HepG2 (cell line): ENCODE data around the gene MAPK11. TPM values are rescaled to one million over a fixed set of nuclear protein-coding genes. Genes with fewer than 3 reads are reported as not detected.

Source experiments
- ATAC-seq: fragments of 200-7000 bp; cut with Tn5 transposase; 3 replicates; pipeline ENCODE4 v1.9.1; 2020; ENCODE audit warnings: mild to moderate bottlenecking, moderate library complexity
- BruUV-seq: library from RNA; stranded (reverse); fragments of 400-500 nt; replicated peaks from 2 replicates; lab custom pipeline; 2021; lab: Mats Ljungman, UMichigan
- CTCF ChIA-PET: fragments of 300-600 bp; formaldehyde crosslinking; extraction: SDS; loops from one replicate; lab custom pipeline; 2021; ENCODE audit warnings: low total read pairs, inconsistent platforms, low intra/inter-chr PET ratio; lab: Yijun Ruan, JAX
- POLR2A ChIA-PET: fragments of 350-600 bp; sonication (Branson Sonifier 250); formaldehyde crosslinking; loops from one replicate; lab custom pipeline; 2020; ENCODE audit warnings: antibody characterized with exemption, inconsistent platforms; lab: Yijun Ruan, JAX
- DNase-seq: peaks from one replicate; pipeline ENCODE4 v3.0.0-alpha.2; 2015; ENCODE audit warnings: low spot score
- FAIRE-seq: peaks from 3 replicates; lab custom pipeline; 2011; peaks lifted over from hg19 to GRCh38; lab: Jason Lieb, UNC
- H2AFZ ChIP-seq: one replicate; pipeline ENCODE4 v1.6.1; 2011; ENCODE audit warnings: low read length, inconsistent platforms
- H3K27ac ChIP-seq: fragments of 300-600 bp; 3 replicates; pipeline ENCODE4 v1.8.0; 2011; ENCODE audit warnings: mixed run types, mild to moderate bottlenecking, mixed read lengths, low read length, inconsistent platforms; ENCODE audit not compliant: insufficient read depth; ENCODE audit errors: extremely low read length
- H3K27me3 ChIP-seq, 2 experiments: fragments of 200-600 bp in 1 of 2; 2 replicates in 1 of 2; 3 replicates in 1 of 2; pipeline versions ENCODE4 v1.6.0 to v1.8.0; 2011; ENCODE audit warnings: low read length in 2 of 2, mild to moderate bottlenecking in 2 of 2, moderate library complexity in 2 of 2, inconsistent platforms in 1 of 2; ENCODE audit not compliant: insufficient read depth in 2 of 2, control insufficient read depth in 1 of 2
- H3K36me3 ChIP-seq, 2 experiments: fragments of 200-600 bp in 1 of 2; replicated peaks in 1 of 2; 2 replicates in 1 of 2; 3 replicates in 1 of 2; pipeline versions ENCODE4 v1.5.1 to v1.8.0; 2011; ENCODE audit warnings: low read length in 2 of 2, inconsistent platforms in 1 of 2; ENCODE audit not compliant: insufficient read depth in 2 of 2, control insufficient read depth in 1 of 2
- H3K4me1 ChIP-seq: 2 replicates; pipeline ENCODE4 v1.5.1; 2012; ENCODE audit warnings: low read length, inconsistent platforms; ENCODE audit not compliant: insufficient read depth
- H3K4me2 ChIP-seq: 2 replicates; pipeline ENCODE4 v1.6.0; 2011; ENCODE audit warnings: low read depth, low read length, inconsistent platforms
- H3K4me3 ChIP-seq, 3 experiments: fragments of 200-600 bp in 1 of 3; sonication (generic), shearing (Covaris generic) in 1 of 3; replicated peaks in 1 of 3; 2 replicates each; pipeline ENCODE4 v1.5.1; 2011 to 2016; ENCODE audit warnings: low read length in 3 of 3, inconsistent platforms in 2 of 3, low read depth in 2 of 3, mild to moderate bottlenecking in 2 of 3, control low read depth in 1 of 3, mixed read lengths in 1 of 3; ENCODE audit not compliant: insufficient read depth in 1 of 3
- H3K79me2 ChIP-seq: one replicate; pipeline ENCODE4 v1.6.1; 2011; ENCODE audit warnings: low read length, inconsistent platforms; ENCODE audit not compliant: insufficient read depth
- H3K9ac ChIP-seq: 2 replicates; pipeline ENCODE4 v1.6.0; 2011; ENCODE audit warnings: mild to moderate bottlenecking, low read depth, low read length, inconsistent platforms; ENCODE audit not compliant: insufficient read depth
- H3K9me3 ChIP-seq: 2 replicates; pipeline ENCODE4 v1.5.1; 2012; ENCODE audit warnings: mild to moderate bottlenecking, low read length
- H4K20me1 ChIP-seq: 2 replicates; pipeline ENCODE4 v1.6.0; 2011; ENCODE audit warnings: inconsistent platforms, mild to moderate bottlenecking, low read length, moderate library complexity; ENCODE audit not compliant: insufficient read depth
- FOXA1 ChIP-seq, 2 experiments: fragments of 450-650 bp in 1 of 2; sonication (generic) in 1 of 2; formaldehyde crosslinking in 1 of 2; IDR thresholded peaks; 2 replicates each; pipeline versions ENCODE4 v1.4.0 to v1.6.1; 2016 to 2020; ENCODE audit warnings: missing genetic modification reagents in 1 of 2
- HNRNPL ChIP-seq: fragments of 200-400 bp; formaldehyde crosslinking; IDR thresholded peaks from 2 replicates; pipeline ENCODE4 v1.6.1; 2017; ENCODE audit warnings: mild to moderate bottlenecking, low read depth, low read length
- KDM1A ChIP-seq: IDR thresholded peaks from 2 replicates; pipeline ENCODE4 v1.6.1; 2016; ENCODE audit warnings: missing compliant biosample characterization
- PHF21A ChIP-seq: sonication (generic); formaldehyde crosslinking; IDR thresholded peaks from 2 replicates; pipeline ENCODE4 v1.5.0; 2020; ENCODE audit warnings: mild to moderate bottlenecking, missing genetic modification reagents
- RAD21 ChIP-seq: fragments of 450-650 bp; formaldehyde crosslinking; IDR thresholded peaks from 2 replicates; pipeline ENCODE4 v1.5.0; 2020; ENCODE audit warnings: mild to moderate bottlenecking
- SP5 ChIP-seq: IDR thresholded peaks from 2 replicates; pipeline ENCODE4 v1.6.1; 2016; ENCODE audit warnings: low read depth, borderline replicate concordance
- TAF1 ChIP-seq: sonication (generic); formaldehyde crosslinking; IDR thresholded peaks from 2 replicates; pipeline ENCODE4 v1.4.0; 2020; ENCODE audit warnings: missing genetic modification reagents
- ZNF619 ChIP-seq: sonication (generic); formaldehyde crosslinking; IDR thresholded peaks from 2 replicates; pipeline ENCODE4 v1.4.0; 2020; ENCODE audit warnings: mild to moderate bottlenecking, missing genetic modification reagents
- WGBS: methylation state at CpG from one replicate; pipeline ENCODE4 v1.1.6; 2017; ENCODE audit warnings: low lambda C conversion rate; 5-methylcytosine and 5-hydroxymethylcytosine counted together
- in situ Hi-C: cut with HindIII; loops from 2 replicates; pipeline ENCODE4 v1.10.0; 2017; ENCODE audit warnings: low pct_unique_long_range_greater_than_20kb; ENCODE audit not compliant: extremely low pct_ligation_motif_present
- intact Hi-C: fragments of 100-400 bp; cut with micrococcal nuclease; formaldehyde crosslinking; loops from one replicate; pipeline ENCODE4 v1.10.0; 2022; ENCODE audit not compliant: unreplicated experiment
- polyA plus RNA-seq, 8 experiments: library from polyadenylated mRNA; depleted of rRNA in 3 of 8; stranded (reverse) in 7 of 8; unstranded in 1 of 8; fragments of >200 nt; fragmentation: Illumina TruSeq in 4 of 8; extraction: Trizol in 4 of 8; gene quantifications; 2 replicates each; pipeline versions ENCODE4 v1.2.1 to v1.2.3, GENCODE V29; 2011 to 2016; ENCODE audit warnings: low read depth in 4 of 8, missing spikeins in 1 of 8, mixed read lengths in 1 of 8; ENCODE audit not compliant: insufficient read depth in 1 of 8
- total RNA-seq, 5 experiments: library from RNA; depleted of rRNA; stranded (reverse); fragments of >200 nt; fragmentation: Illumina TruSeq; extraction: Trizol; gene quantifications; 2 replicates each; pipeline ENCODE4 v1.2.3, GENCODE V29; 2016; ENCODE audit warnings: low read depth in 1 of 5
- TF ChIP-seq, protein P1 (sequence below): sonication (generic); formaldehyde crosslinking; IDR thresholded peaks from 2 replicates; pipeline ENCODE4 v1.9.0; 2022; ENCODE audit warnings: missing genetic modification reagents, mild to moderate bottlenecking, borderline replicate concordance
- TF ChIP-seq, protein P2 (sequence below): sonication (generic); formaldehyde crosslinking; IDR thresholded peaks from 2 replicates; pipeline ENCODE4 v1.4.0; 2020; ENCODE audit warnings: missing genetic modification reagents
- TF ChIP-seq, protein P3 (sequence below): sonication (generic); formaldehyde crosslinking; IDR thresholded peaks from 2 replicates; pipeline ENCODE4 v1.4.0; 2020; ENCODE audit warnings: missing genetic modification reagents, mild to moderate bottlenecking, borderline replicate concordance

MAPK11 gene
- total and polyA plus RNA-seq, 2 of the 13 experiments (the other 11 are each of a cell fraction or from before 2014, with no cell fraction given) = 0.15 to 0.17 TPM

- ATAC-seq = no peak
- TF ChIP-seq PHF21A (CRISPR knock-in tag) (0 out of 2 replicates have a peak, but pooled peaks have one; percentile 1), FOXA1 (IDR thresholded peaks at IDR 0.05) (no peak), FOXA1 (CRISPR knock-in tag; IDR thresholded peaks at IDR 0.05) (peak; percentile 54; the same call in 1 of the 2 replicates), HNRNPL (0 out of 2 replicates have a peak, but pooled peaks have one; percentile 48), SP5 (CRISPR knock-in tag) (0 out of 2 replicates have a peak, but pooled peaks have one; percentile 32), TAF1 (CRISPR knock-in tag) (0 out of 2 replicates have a peak, but pooled peaks have one; percentile 23), ZNF619 (CRISPR knock-in tag) (no peak), KDM1A (CRISPR knock-in tag) (no peak), RAD21 (no peak)
- TF ChIP-seq, protein P1, sequence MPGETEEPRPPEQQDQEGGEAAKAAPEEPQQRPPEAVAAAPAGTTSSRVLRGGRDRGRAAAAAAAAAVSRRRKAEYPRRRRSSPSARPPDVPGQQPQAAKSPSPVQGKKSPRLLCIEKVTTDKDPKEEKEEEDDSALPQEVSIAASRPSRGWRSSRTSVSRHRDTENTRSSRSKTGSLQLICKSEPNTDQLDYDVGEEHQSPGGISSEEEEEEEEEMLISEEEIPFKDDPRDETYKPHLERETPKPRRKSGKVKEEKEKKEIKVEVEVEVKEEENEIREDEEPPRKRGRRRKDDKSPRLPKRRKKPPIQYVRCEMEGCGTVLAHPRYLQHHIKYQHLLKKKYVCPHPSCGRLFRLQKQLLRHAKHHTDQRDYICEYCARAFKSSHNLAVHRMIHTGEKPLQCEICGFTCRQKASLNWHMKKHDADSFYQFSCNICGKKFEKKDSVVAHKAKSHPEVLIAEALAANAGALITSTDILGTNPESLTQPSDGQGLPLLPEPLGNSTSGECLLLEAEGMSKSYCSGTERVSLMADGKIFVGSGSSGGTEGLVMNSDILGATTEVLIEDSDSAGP (CRISPR knock-in tag) = 0 out of 2 replicates have a peak, but pooled peaks have one; percentile 6
- TF ChIP-seq, protein P2, sequence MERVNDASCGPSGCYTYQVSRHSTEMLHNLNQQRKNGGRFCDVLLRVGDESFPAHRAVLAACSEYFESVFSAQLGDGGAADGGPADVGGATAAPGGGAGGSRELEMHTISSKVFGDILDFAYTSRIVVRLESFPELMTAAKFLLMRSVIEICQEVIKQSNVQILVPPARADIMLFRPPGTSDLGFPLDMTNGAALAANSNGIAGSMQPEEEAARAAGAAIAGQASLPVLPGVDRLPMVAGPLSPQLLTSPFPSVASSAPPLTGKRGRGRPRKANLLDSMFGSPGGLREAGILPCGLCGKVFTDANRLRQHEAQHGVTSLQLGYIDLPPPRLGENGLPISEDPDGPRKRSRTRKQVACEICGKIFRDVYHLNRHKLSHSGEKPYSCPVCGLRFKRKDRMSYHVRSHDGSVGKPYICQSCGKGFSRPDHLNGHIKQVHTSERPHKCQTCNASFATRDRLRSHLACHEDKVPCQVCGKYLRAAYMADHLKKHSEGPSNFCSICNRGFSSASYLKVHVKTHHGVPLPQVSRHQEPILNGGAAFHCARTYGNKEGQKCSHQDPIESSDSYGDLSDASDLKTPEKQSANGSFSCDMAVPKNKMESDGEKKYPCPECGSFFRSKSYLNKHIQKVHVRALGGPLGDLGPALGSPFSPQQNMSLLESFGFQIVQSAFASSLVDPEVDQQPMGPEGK (CRISPR knock-in tag) = peak; percentile 93
- TF ChIP-seq, protein P3, sequence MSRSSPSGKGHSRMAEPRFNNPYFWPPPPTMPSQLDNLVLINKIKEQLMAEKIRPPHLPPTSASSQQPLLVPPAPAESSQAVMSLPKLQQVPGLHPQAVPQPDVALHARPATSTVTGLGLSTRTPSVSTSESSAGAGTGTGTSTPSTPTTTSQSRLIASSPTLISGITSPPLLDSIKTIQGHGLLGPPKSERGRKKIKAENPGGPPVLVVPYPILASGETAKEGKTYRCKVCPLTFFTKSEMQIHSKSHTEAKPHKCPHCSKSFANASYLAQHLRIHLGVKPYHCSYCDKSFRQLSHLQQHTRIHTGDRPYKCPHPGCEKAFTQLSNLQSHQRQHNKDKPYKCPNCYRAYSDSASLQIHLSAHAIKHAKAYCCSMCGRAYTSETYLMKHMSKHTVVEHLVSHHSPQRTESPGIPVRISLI (CRISPR knock-in tag) = peak; percentile 20; the same call in 1 of the 2 replicates
- Histone ChIP-seq H3K4me1 (peaks cover 84% of the 10 kb centered on the region), H4K20me1 (peaks cover 12% of the 10 kb centered on the region; the same call in 1 of the 2 replicates), H3K4me3 (peak overlapping the region in 1 of 3 experiments; percentile 54; a peak in 1 of 6 replicates), H3K27me3 (no peaks in the 10 kb centered on the region), H3K36me3 (no peaks in the 10 kb centered on the region), H3K9ac (peak overlapping the region; percentile 40; the same call in 1 of the 2 replicates), H3K79me2 (peaks cover 67% of the 10 kb centered on the region), H2AFZ (no peak overlapping the region), H3K4me2 (peak overlapping the region; percentile 71), H3K27ac (peak overlapping the region; percentile 68), H3K9me3 (no peaks in the 10 kb centered on the region)
- in situ Hi-C loops (no loop called here), intact Hi-C loops (loop anchor here (10.0 kb wide), 1 partner anchor 873 kb away; no protein-coding TSS in a partner anchor)
- ChIA-PET POLR2A (interaction anchor here (3.2 kb wide), 1 partner anchor 8 kb away, joined by 24 read pairs; the partner anchor contains the start of gene PLXNB2), CTCF (no interaction called here)
- FAIRE-seq = no peak
- WGBS = 41% methylated on average over 4 of the region's 4 CpGs
- DNase-seq = no peak
- BruUV-seq = no TSS peak
These were observed 28.1 kb upstream of the MAPK11 start for GRCh38 chr22:50298266-50298637.
